Spleen (tissue), 11 donors: ENCODE measurements around the gene HIVEP3. TPM values are rescaled to one million over a fixed set of nuclear protein-coding genes. Genes with fewer than 3 reads are reported as not detected.

Source experiments
- DNase-seq: peaks from one replicate; pipeline ENCODE4 v3.0.0-alpha.2; 2020
- H3K27ac ChIP-seq, 8 donors: fragments of 200-600 bp; sonication (generic) in 7 of 8; 1 replicate in 4 of 8; 2 replicates in 4 of 8; pipeline versions ENCODE4 v1.5.0 to v1.8.0; 2016 to 2021; ENCODE audit warnings: inconsistent platforms in 4 of 8, mild to moderate bottlenecking in 4 of 8, moderate library complexity in 1 of 8
- H3K27me3 ChIP-seq, 7 donors: fragments of 200-600 bp; sonication (generic) in 6 of 7; replicated peaks in 1 of 7; 1 replicate in 4 of 7; 2 replicates in 3 of 7; pipeline versions ENCODE4 v1.5.0 to v1.8.0; 2016 to 2021; ENCODE audit warnings: inconsistent platforms in 3 of 7, mild to moderate bottlenecking in 1 of 7
- H3K36me3 ChIP-seq, 6 donors: fragments of 200-600 bp; sonication (generic) in 5 of 6; 1 replicate in 4 of 6; 2 replicates in 2 of 6; pipeline versions ENCODE4 v1.5.0 to v1.8.0; 2016 to 2021; ENCODE audit warnings: inconsistent platforms in 2 of 6
- H3K4me1 ChIP-seq, 6 donors: fragments of 200-600 bp; sonication (generic) in 5 of 6; 1 replicate in 3 of 6; 2 replicates in 3 of 6; pipeline versions ENCODE4 v1.5.0 to v1.8.0; 2016 to 2021; ENCODE audit warnings: inconsistent platforms in 3 of 6
- H3K4me3 ChIP-seq, 8 donors: fragments of 200-600 bp; sonication (generic) in 7 of 8; 1 replicate in 4 of 8; 2 replicates in 4 of 8; pipeline versions ENCODE4 v1.5.0 to v1.8.0; 2016 to 2021; ENCODE audit warnings: inconsistent platforms in 4 of 8, mild to moderate bottlenecking in 4 of 8, moderate library complexity in 2 of 8
- H3K9me3 ChIP-seq, 8 donors: fragments of 200-600 bp; sonication (generic) in 7 of 8; 1 replicate in 4 of 8; 2 replicates in 4 of 8; pipeline versions ENCODE4 v1.5.0 to v1.8.0; 2016 to 2021; ENCODE audit warnings: inconsistent platforms in 4 of 8
- CTCF ChIP-seq, 11 experiments: fragments of 200-600 bp in 7 of 11; fragments of 450-650 bp in 4 of 11; sonication (generic) in 4 of 11; IDR thresholded peaks in 8 of 11; conservative IDR thresholded peaks in 3 of 11; 1 replicate in 7 of 11; 2 replicates in 4 of 11; pipeline versions ENCODE4 v1.4.0 to v1.8.0; 2016 to 2021; ENCODE audit warnings: antibody characterized with exemption in 11 of 11, inconsistent platforms in 4 of 11, mild to moderate bottlenecking in 1 of 11
- POLR2A ChIP-seq, 3 donors: fragments of 450-650 bp; IDR thresholded peaks; one replicate each; pipeline ENCODE4 v1.5.1; 2017; ENCODE audit warnings: antibody characterized with exemption in 3 of 3, mild to moderate bottlenecking in 1 of 3
- POLR2AphosphoS5 ChIP-seq, 3 donors: sonication (generic); formaldehyde crosslinking; IDR thresholded peaks; one replicate each; pipeline ENCODE4 v1.5.1; 2017; ENCODE audit warnings: antibody characterized with exemption in 3 of 3
- WGBS, 5 donors: extraction: QIAGEN DNeasy Blood & Tissue Kit in 3 of 5; methylation state at CpG; one replicate each; pipeline versions ENCODE4 v1.1.5 to v1.1.7; 2013 to 2018; 5-methylcytosine and 5-hydroxymethylcytosine counted together
- intact Hi-C: fragments of 100-400 bp; cut with DNase I; formaldehyde crosslinking; loops from one replicate; pipeline ENCODE4 v1.15.0; 2023; ENCODE audit warnings: low total_unique reads
- polyA plus RNA-seq, 3 donors: library from polyadenylated mRNA; stranded (reverse); fragments of 200-250 nt; gene quantifications; one replicate each; pipeline ENCODE4 v1.2.1, GENCODE V29; 2013
- total RNA-seq, 7 donors: library from RNA; depleted of rRNA in 3 of 7; stranded (reverse); fragments of >200 nt in 3 of 7; fragmentation: NEBNext Ultra II Directional in 4 of 7; extraction: Animal tissue kit (Norgen Biotek cat#: 25700) in 4 of 7; gene quantifications; one replicate each; pipeline versions ENCODE4 v1.1.0 to v1.2.1, GENCODE V29; 2016 to 2021
- donor health status: healthy with polysubstance abuse.
- donor health status: DM: no; HTN: no; CAD: no; lungs with moderate emphysema.
- donor health status: DM: no; HTN: no; CAD: no.
- donor health status: Bipolar disorder and iron deficiency.
- donor health status: healthy.
- donor health status: DM: no; HTN: no; CAD: no.
- donor health status: DM: yes; HTN: yes; CAD: no.

Gene HIVEP3
- total and polyA plus RNA-seq, 10 donors: 2.4 to 21.2 (median 8.2) TPM

GRCh38 chr1:41802532-41803501 lies 115.9 kb downstream of the HIVEP3 start:
- H3K27ac ChIP-seq: peak overlapping the region; percentile 64 to 85 (median 79)
- peaks cover 42 to 88% (median 63%) of the 10 kb centered on the region in 6 donors for H3K4me1 ChIP-seq
- intact Hi-C loops: no loop called here
- TF ChIP-seq CTCF (IDR thresholded peaks at IDR 0.05 in 8 of 11, conservative IDR thresholded peaks at IDR 0.05 in 3 of 11) (no peak), POLR2AphosphoS5 (IDR thresholded peaks at IDR 0.05) (peak; percentile 61 to 77 (median 73))
- H3K9me3 ChIP-seq: no peaks in the 10 kb centered on the region
- no peaks in the 10 kb centered on the region for H3K36me3 ChIP-seq
- no peak overlapping the region for H3K4me3 ChIP-seq
- H3K27me3 ChIP-seq: no peaks in the 10 kb centered on the region
- WGBS, 5 donors: 20 to 42% (median 27%) methylated on average over 4 of the region's 4 CpGs
- peak; percentile 87 for DNase-seq

- no peak for TF ChIP-seq POLR2A (IDR thresholded peaks at IDR 0.05)
- peak; percentile 25 to 70 (median 66) for TF ChIP-seq POLR2AphosphoS5 (IDR thresholded peaks at IDR 0.05)
- DNase-seq: no peak
- H3K9me3 ChIP-seq: no peaks in the 10 kb centered on the region
- H3K4me1 ChIP-seq: peaks cover 36 to 63% (median 52%) of the 10 kb centered on the region in 6 donors
- no peaks in the 10 kb centered on the region for H3K27me3 ChIP-seq
- peak overlapping the region in 5 of 8 donors; percentile 27 to 85 (median 31) for H3K27ac ChIP-seq
- no peak overlapping the region for H3K4me3 ChIP-seq
- WGBS, 5 donors: 59 to 88% (median 65%) methylated on average over 1 to 2 of the region's 2 CpGs
- intact Hi-C loops: no loop called here
- H3K36me3 ChIP-seq: no peaks in the 10 kb centered on the region
These were observed 118.4 kb downstream of the HIVEP3 start for GRCh38 chr1:41800311-41800829.

- TF ChIP-seq POLR2A (IDR thresholded peaks at IDR 0.05) (no peak), CTCF (IDR thresholded peaks at IDR 0.05 in 8 of 11, conservative IDR thresholded peaks at IDR 0.05 in 3 of 11) (no peak), POLR2AphosphoS5 (IDR thresholded peaks at IDR 0.05) (no peak)
- no peak for DNase-seq
- Histone ChIP-seq H3K27me3 (no peaks in the 10 kb centered on the region), H3K4me3 (no peak overlapping the region), H3K4me1 (peaks cover 34 to 57% (median 51%) of the 10 kb centered on the region in 6 donors), H3K9me3 (no peaks in the 10 kb centered on the region), H3K27ac (peak overlapping the region in 5 of 8 donors; percentile 27 to 85 (median 31)), H3K36me3 (no peaks in the 10 kb centered on the region)
- WGBS, 5 donors: 18 to 59% (median 31%) methylated on average over 2 of the region's 2 CpGs
- intact Hi-C loops: no loop called here
These were observed 119.0 kb downstream of the HIVEP3 start for GRCh38 chr1:41799723-41800122.

GRCh38 chr1:41799205-41799604 lies 119.5 kb downstream of the HIVEP3 start:
- peaks cover 29 to 52% (median 47%) of the 10 kb centered on the region in 6 donors for H3K4me1 ChIP-seq
- 79 to 92% (median 84%) methylated on average over 3 of the region's 3 CpGs for WGBS, 5 donors
- no peak overlapping the region for H3K4me3 ChIP-seq
- TF ChIP-seq CTCF (IDR thresholded peaks at IDR 0.05 in 8 of 11, conservative IDR thresholded peaks at IDR 0.05 in 3 of 11): no peak
- no peak for TF ChIP-seq POLR2A (IDR thresholded peaks at IDR 0.05)
- TF ChIP-seq POLR2AphosphoS5 (IDR thresholded peaks at IDR 0.05): no peak
- intact Hi-C loops: no loop called here
- no peak for DNase-seq
- H3K9me3 ChIP-seq: no peaks in the 10 kb centered on the region
- peak overlapping the region in 3 of 8 donors; percentile 29 to 85 (median 48) for H3K27ac ChIP-seq
- H3K36me3 ChIP-seq: no peaks in the 10 kb centered on the region
- no peaks in the 10 kb centered on the region for H3K27me3 ChIP-seq
